NCI-H1694 (cell line): ENCODE results near the gene GATB.

Experiments used
- DNase-seq: peaks from one replicate; lab custom pipeline; 2025; lab: John Stamatoyannopoulos, UW

GATB gene

GRCh38 chr4:151649479-151649878 lies 111.3 kb downstream of the GATB start:
- no peak for DNase-seq

GRCh38 chr4:151646322-151646721 lies 114.5 kb downstream of the GATB start:
- no peak for DNase-seq

GRCh38 chr4:151644622-151645021 lies 116.2 kb downstream of the GATB start:
- DNase-seq, result no peak

GRCh38 chr4:151643564-151643963 lies 117.2 kb downstream of the GATB start:
- no peak for DNase-seq

GRCh38 chr4:151641983-151642382 lies 118.8 kb downstream of the GATB start:
- DNase-seq, result no peak

GRCh38 chr4:151641167-151641566 lies 119.6 kb downstream of the GATB start:
- no peak for DNase-seq

GRCh38 chr4:151640381-151640780 lies 120.4 kb downstream of the GATB start:
- no peak for DNase-seq

GRCh38 chr4:151638295-151638858 lies 122.4 kb downstream of the GATB start:
- no peak for DNase-seq

- DNase-seq, result no peak
Measured at GRCh38 chr4:151631349-151631748, 129.5 kb downstream of the GATB start.

- DNase-seq, result no peak
Measured at GRCh38 chr4:151629097-151629783, 131.6 kb downstream of the GATB start.

GRCh38 chr4:151628001-151628608 lies 132.7 kb downstream of the GATB start:
- no peak for DNase-seq

GRCh38 chr4:151627491-151627890 lies 133.3 kb downstream of the GATB start:
- DNase-seq, result no peak

- no peak for DNase-seq
Measured at GRCh38 chr4:151626751-151627150, 134.1 kb downstream of the GATB start.

- no peak for DNase-seq
Measured at GRCh38 chr4:151626228-151626627, 134.6 kb downstream of the GATB start.

- DNase-seq, result peak; percentile 20
Measured at GRCh38 chr4:151624626-151625565, 135.9 kb downstream of the GATB start.
